Right lobe of liver (tissue), 4 donors: ENCODE data around the gene LARP4B.

Source experiments
- POLR2A ChIP-seq: fragments of 450-650 bp; IDR thresholded peaks from one replicate; pipeline ENCODE4 v1.6.1; 2017; ENCODE audit warnings: antibody characterized with exemption, mild to moderate bottlenecking
- TF ChIP-seq, protein P1 (sequence below), 4 donors: fragments of 200-600 bp in 3 of 4; fragments of 450-650 bp in 1 of 4; IDR thresholded peaks; one replicate each; pipeline versions ENCODE4 v1.5.1 to v1.8.0; 2016 to 2022; ENCODE audit warnings: antibody characterized with exemption in 4 of 4, mild to moderate bottlenecking in 2 of 4
- donor health status: DM: no; HTN: no; CAD: no.
- donor health status: DM: no; HTN: no; CAD: no.
- donor health status: DM: no; HTN: yes; CAD: no.

DNA sequence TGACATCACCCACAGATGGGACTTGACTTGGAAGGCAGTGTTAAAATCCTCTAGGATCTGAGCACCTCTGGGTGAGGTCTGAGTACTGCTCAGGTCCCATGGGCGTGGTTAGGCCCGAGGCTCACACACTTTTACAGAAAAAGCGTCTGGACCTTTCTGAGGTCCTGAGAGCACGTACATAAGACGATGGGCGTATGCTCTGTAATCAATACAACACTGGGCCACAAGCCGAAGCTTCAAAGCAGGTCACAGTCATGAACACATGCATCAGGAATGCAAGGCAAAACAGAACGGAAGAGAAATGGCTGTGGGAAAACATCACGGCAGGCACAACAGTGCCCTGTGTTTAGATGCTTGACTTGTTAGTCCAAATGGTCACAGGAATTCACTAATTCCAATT lies 112.2 kb downstream of the LARP4B start:
- TF ChIP-seq, protein P1, sequence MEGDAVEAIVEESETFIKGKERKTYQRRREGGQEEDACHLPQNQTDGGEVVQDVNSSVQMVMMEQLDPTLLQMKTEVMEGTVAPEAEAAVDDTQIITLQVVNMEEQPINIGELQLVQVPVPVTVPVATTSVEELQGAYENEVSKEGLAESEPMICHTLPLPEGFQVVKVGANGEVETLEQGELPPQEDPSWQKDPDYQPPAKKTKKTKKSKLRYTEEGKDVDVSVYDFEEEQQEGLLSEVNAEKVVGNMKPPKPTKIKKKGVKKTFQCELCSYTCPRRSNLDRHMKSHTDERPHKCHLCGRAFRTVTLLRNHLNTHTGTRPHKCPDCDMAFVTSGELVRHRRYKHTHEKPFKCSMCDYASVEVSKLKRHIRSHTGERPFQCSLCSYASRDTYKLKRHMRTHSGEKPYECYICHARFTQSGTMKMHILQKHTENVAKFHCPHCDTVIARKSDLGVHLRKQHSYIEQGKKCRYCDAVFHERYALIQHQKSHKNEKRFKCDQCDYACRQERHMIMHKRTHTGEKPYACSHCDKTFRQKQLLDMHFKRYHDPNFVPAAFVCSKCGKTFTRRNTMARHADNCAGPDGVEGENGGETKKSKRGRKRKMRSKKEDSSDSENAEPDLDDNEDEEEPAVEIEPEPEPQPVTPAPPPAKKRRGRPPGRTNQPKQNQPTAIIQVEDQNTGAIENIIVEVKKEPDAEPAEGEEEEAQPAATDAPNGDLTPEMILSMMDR (IDR thresholded peaks at IDR 0.05): no peak
- TF ChIP-seq POLR2A: no peak
